Prostate gland (tissue), 2 donors: ENCODE data around the gene PPP1R3E.

ENCODE experiments used
- CTCF ChIP-seq, 4 experiments: fragments of 200-600 bp in 2 of 4; fragments of 450-650 bp in 2 of 4; sonication (generic) in 2 of 4; IDR thresholded peaks; 1 replicate in 3 of 4; 2 replicates in 1 of 4; pipeline ENCODE4 v1.5.1; 2016 to 2019; ENCODE audit warnings: antibody characterized with exemption in 4 of 4, mild to moderate bottlenecking in 2 of 4, moderate library complexity in 2 of 4
- POLR2A ChIP-seq: fragments of 450-650 bp; IDR thresholded peaks from one replicate; pipeline ENCODE4 v1.6.1; 2016; ENCODE audit warnings: antibody characterized with exemption, mild to moderate bottlenecking
- POLR2AphosphoS5 ChIP-seq: sonication (generic); formaldehyde crosslinking; IDR thresholded peaks from one replicate; pipeline ENCODE4 v1.6.1; 2017; ENCODE audit warnings: antibody characterized with exemption

- TF ChIP-seq CTCF (IDR thresholded peaks at IDR 0.05) (no peak), POLR2A (no peak), POLR2AphosphoS5 (no peak)
Observed at GRCh38 chr14:23308721-23309445, 6.2 kb upstream of the PPP1R3E start.
